Activated B cell treated with CpG ODN at 0.5 μM for 24 hours (primary cell): ENCODE results near the gene NFYC. TPM values are rescaled to one million over a fixed set of nuclear protein-coding genes. Genes with fewer than 3 reads are reported as not detected.

Source experiments
- ATAC-seq: fragments of 200-7000 bp; cut with Tn5 transposase; one replicate; pipeline ENCODE4 v1.10.0; 2021; ENCODE audit warnings: low read depth, mild to moderate bottlenecking, moderate library complexity
- CTCF ChIA-PET: fragments of 350-600 bp; sonication (Branson Sonifier 250); formaldehyde crosslinking; loops from one replicate; lab custom pipeline; 2021; ENCODE audit warnings: antibody characterized with exemption; lab: Charles Lee
- POLR2A ChIA-PET: fragments of 350-600 bp; sonication (Branson Sonifier 250); formaldehyde crosslinking; loops from one replicate; lab custom pipeline; 2021; ENCODE audit warnings: antibody characterized with exemption; lab: Charles Lee
- DNase-seq: peaks from one replicate; pipeline ENCODE4 v3.0.0; 2022
- H3K27ac Mint-ChIP-seq: one replicate; pipeline ENCODE4 v1.8.0; 2020; ENCODE audit warnings: mixed read lengths
- H3K27me3 Mint-ChIP-seq: one replicate; pipeline ENCODE4 v1.8.0; 2021; ENCODE audit warnings: mixed read lengths
- H3K36me3 Mint-ChIP-seq: one replicate; pipeline ENCODE4 v1.8.0; 2021; ENCODE audit warnings: low read depth, mixed read lengths
- H3K4me1 Mint-ChIP-seq: one replicate; pipeline ENCODE4 v1.8.0; 2021; ENCODE audit warnings: mixed read lengths
- H3K4me3 Mint-ChIP-seq: one replicate; pipeline ENCODE4 v1.8.0; 2020; ENCODE audit warnings: mild to moderate bottlenecking, mixed read lengths
- H3K9me3 Mint-ChIP-seq: one replicate; pipeline ENCODE4 v1.8.0; 2020; ENCODE audit warnings: mixed read lengths
- intact Hi-C: fragments of 100-400 bp; cut with micrococcal nuclease; formaldehyde crosslinking; loops from one replicate; pipeline ENCODE4 v1.15.1; 2024
- total RNA-seq: library from RNA; stranded (reverse); gene quantifications from 2 replicates; pipeline ENCODE4 v1.2.3, GENCODE V29; 2022
- TF ChIP-seq, protein P1 (sequence below): fragments of 200-600 bp; IDR thresholded peaks from one replicate; pipeline ENCODE4 v1.8.0; 2022; ENCODE audit warnings: antibody characterized with exemption, mild to moderate bottlenecking

The NFYC gene
- total RNA-seq, 1 donor from 2014 or later: 76.0 TPM

- intact Hi-C loops: loop anchor here (5.0 to 10.0 kb wide), 5 partner anchors 113 to 1035 kb away; partner anchors contain the start of genes COL9A2, ZFP69 and ZNF684
Observed at GRCh38 chr1:40689737-40690136, 1.8 kb upstream of the NFYC start.

GRCh38 chr1:40690771-40691537 lies 550 bp upstream of the NFYC start:
- intact Hi-C loops: loop anchor here (1.0 to 10.0 kb wide), 9 partner anchors 8 to 1034 kb away; partner anchors contain the start of genes COL9A2, CTPS1, ZFP69 and ZMPSTE24
- DNase-seq (no peak), ATAC-seq (no peak)
- Mint-ChIP-seq H3K27ac (peak overlapping the region; percentile 94), H3K4me1 (peaks cover 62% of the 10 kb centered on the region), H3K4me3 (peak overlapping the region; percentile 94), H3K36me3 (peaks cover 37% of the 10 kb centered on the region), H3K27me3 (no peaks in the 10 kb centered on the region), H3K9me3 (peaks cover 2% of the 10 kb centered on the region)
- CTCF ChIA-PET: interaction anchor here (0.7 to 4.1 kb wide), 10 partner anchors 10 to 159 kb away, joined by 3 to 17 read pairs (median 4); no protein-coding TSS in a partner anchor
- TF ChIP-seq, protein P1, sequence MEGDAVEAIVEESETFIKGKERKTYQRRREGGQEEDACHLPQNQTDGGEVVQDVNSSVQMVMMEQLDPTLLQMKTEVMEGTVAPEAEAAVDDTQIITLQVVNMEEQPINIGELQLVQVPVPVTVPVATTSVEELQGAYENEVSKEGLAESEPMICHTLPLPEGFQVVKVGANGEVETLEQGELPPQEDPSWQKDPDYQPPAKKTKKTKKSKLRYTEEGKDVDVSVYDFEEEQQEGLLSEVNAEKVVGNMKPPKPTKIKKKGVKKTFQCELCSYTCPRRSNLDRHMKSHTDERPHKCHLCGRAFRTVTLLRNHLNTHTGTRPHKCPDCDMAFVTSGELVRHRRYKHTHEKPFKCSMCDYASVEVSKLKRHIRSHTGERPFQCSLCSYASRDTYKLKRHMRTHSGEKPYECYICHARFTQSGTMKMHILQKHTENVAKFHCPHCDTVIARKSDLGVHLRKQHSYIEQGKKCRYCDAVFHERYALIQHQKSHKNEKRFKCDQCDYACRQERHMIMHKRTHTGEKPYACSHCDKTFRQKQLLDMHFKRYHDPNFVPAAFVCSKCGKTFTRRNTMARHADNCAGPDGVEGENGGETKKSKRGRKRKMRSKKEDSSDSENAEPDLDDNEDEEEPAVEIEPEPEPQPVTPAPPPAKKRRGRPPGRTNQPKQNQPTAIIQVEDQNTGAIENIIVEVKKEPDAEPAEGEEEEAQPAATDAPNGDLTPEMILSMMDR: no peak
- POLR2A ChIA-PET: interaction anchor here (0.6 to 8.6 kb wide), 35 partner anchors 8 to 1992 kb away, joined by 3 to 306 read pairs (median 6); partner anchors contain the start of genes CAP1, CITED4, CTPS1 and RIMS3

More at GRCh38 chr1:40689737-40690136, 1.8 kb upstream of the NFYC start:
- H3K36me3 Mint-ChIP-seq: peaks cover 44% of the 10 kb centered on the region
- peaks cover 50% of the 10 kb centered on the region for H3K4me1 Mint-ChIP-seq
- peak overlapping the region; percentile 59 for H3K27ac Mint-ChIP-seq
- ATAC-seq: no peak
- ChIA-PET POLR2A (interaction anchor here (1.3 to 8.6 kb wide), 4 partner anchors 18 to 33 kb away, joined by 6 to 306 read pairs (median 16); partner anchors contain the start of gene RIMS3), CTCF (interaction anchor here (0.7 to 4.1 kb wide), 4 partner anchors 19 to 84 kb away, joined by 3 to 17 read pairs (median 3); no protein-coding TSS in a partner anchor)
- no peak for DNase-seq
- H3K27me3 Mint-ChIP-seq: no peaks in the 10 kb centered on the region
- TF ChIP-seq, protein P1: no peak
- H3K4me3 Mint-ChIP-seq: no peak overlapping the region
- H3K9me3 Mint-ChIP-seq: peaks cover 2% of the 10 kb centered on the region

- intact Hi-C loops: loop anchor here (1.0 to 10.0 kb wide), 7 partner anchors 17 to 1032 kb away; partner anchors contain the start of genes COL9A2, ZFP69 and ZNF684
- Mint-ChIP-seq H3K4me3 (peak overlapping the region; percentile 94), H3K9me3 (no peaks in the 10 kb centered on the region), H3K27ac (peak overlapping the region; percentile 94), H3K4me1 (peaks cover 77% of the 10 kb centered on the region), H3K36me3 (peaks cover 38% of the 10 kb centered on the region), H3K27me3 (no peaks in the 10 kb centered on the region)
- ATAC-seq (no peak), DNase-seq (no peak)
- TF ChIP-seq, protein P1: no peak
- POLR2A ChIA-PET: interaction anchor here (0.7 to 8.6 kb wide), 24 partner anchors 14 to 1139 kb away, joined by 3 to 306 read pairs (median 8); partner anchors contain the start of genes CAP1, CITED4, RIMS3 and SMAP2
- CTCF ChIA-PET: interaction anchor here (1.5 to 4.1 kb wide), 3 partner anchors 19 to 82 kb away, joined by 4 to 17 read pairs (median 4); no protein-coding TSS in a partner anchor
Observed at GRCh38 chr1:40692429-40692895, 958 bp downstream of the NFYC start.

GRCh38 chr1:40693425-40693824 lies 1.9 kb downstream of the NFYC start:
- peak overlapping the region; percentile 94 for H3K4me3 Mint-ChIP-seq
- ChIA-PET POLR2A (interaction anchor here (8.6 kb wide), 1 partner anchor 15 kb away, joined by 306 read pairs; no protein-coding TSS in a partner anchor), CTCF (interaction anchor here (1.1 kb wide), 1 partner anchor 29 kb away, joined by 3 read pairs; no protein-coding TSS in a partner anchor)
- ATAC-seq (no peak), DNase-seq (no peak)
- H3K4me1 Mint-ChIP-seq: peaks cover 85% of the 10 kb centered on the region
- peak overlapping the region; percentile 94 for H3K27ac Mint-ChIP-seq
- no peaks in the 10 kb centered on the region for H3K9me3 Mint-ChIP-seq
- TF ChIP-seq, protein P1: no peak
- intact Hi-C loops: loop anchor here (5.0 to 10.0 kb wide), 5 partner anchors 109 to 1031 kb away; partner anchors contain the start of genes COL9A2, ZFP69 and ZNF684
- H3K27me3 Mint-ChIP-seq: no peaks in the 10 kb centered on the region
- H3K36me3 Mint-ChIP-seq: peaks cover 37% of the 10 kb centered on the region
